ENCODE results near the gene TCP10L. TPM values are rescaled to one million over a fixed set of nuclear protein-coding genes. Genes with fewer than 3 reads are reported as not detected.
"Not testable (repeated sequence)": the region's sequence is repeated elsewhere in the genome, so short reads cannot be mapped to it uniquely, and the experiment has no call there.

Gene TCP10L
- polyA plus RNA-seq, 3 donors: 0.28 to 0.40 TPM; not detected in 1

- H3K27ac ChIP-seq (ENCODE audit: low read depth, low read length): no peak overlapping the region
- 87 to 92% (median 90%) methylated on average over 8 of the region's 8 CpGs for WGBS, 3 donors
Observed at GRCh38 chr21:32534113-32534512, 51.2 kb downstream of the TCP10L start.

GRCh38 chr21:32533611-32534010 is 51.7 kb downstream of the TCP10L start:
- 95% methylated on average over 7 of the region's 7 CpGs for WGBS, 3 donors
- H3K27ac ChIP-seq (ENCODE audit: low read depth, low read length): no peak overlapping the region

- WGBS, 3 donors: 77 to 91% (median 90%) methylated on average over 4 of the region's 4 CpGs
- no peak overlapping the region for H3K27ac ChIP-seq (ENCODE audit: low read depth, low read length)
Observed at GRCh38 chr21:32533053-32533452, 52.3 kb downstream of the TCP10L start.

GRCh38 chr21:32532636-32533035 is 52.7 kb downstream of the TCP10L start:
- H3K27ac ChIP-seq (ENCODE audit: low read depth, low read length): no peak overlapping the region
- 53 to 84% (median 83%) methylated on average over 6 of the region's 6 CpGs for WGBS, 3 donors

GRCh38 chr21:32531561-32531960 is 53.8 kb downstream of the TCP10L start:
- H3K27ac ChIP-seq (ENCODE audit: low read depth, low read length): not testable (repeated sequence)
- WGBS, 3 donors: 66 to 88% (median 78%) methylated on average over 3 of the region's 3 CpGs

GRCh38 chr21:32530809-32531208 is 54.5 kb downstream of the TCP10L start:
- not testable (repeated sequence) for H3K27ac ChIP-seq (ENCODE audit: low read depth, low read length)
- WGBS, 3 donors: 89 to 90% (median 89%) methylated on average over 7 of the region's 7 CpGs

- WGBS, 3 donors: 73 to 89% (median 85%) methylated on average over 4 of the region's 4 CpGs
- H3K27ac ChIP-seq (ENCODE audit: low read depth, low read length): no peak overlapping the region
Observed at GRCh38 chr21:32529679-32530078, 55.6 kb downstream of the TCP10L start.

- H3K27ac ChIP-seq (ENCODE audit: low read depth, low read length): no peak overlapping the region
- WGBS, 3 donors: 61 to 83% (median 82%) methylated on average over 7 of the region's 7 CpGs
Observed at GRCh38 chr21:32525282-32525681, 60.0 kb downstream of the TCP10L start.

- no peak overlapping the region for H3K27ac ChIP-seq (ENCODE audit: low read depth, low read length)
- 56 to 72% (median 58%) methylated on average over 8 of the region's 8 CpGs for WGBS, 3 donors
Observed at GRCh38 chr21:32523988-32524719, 61.2 kb downstream of the TCP10L start.

Other genes with a start within 250 kb of the TCP10L start
- gene URB1, start 192.5 kb downstream of the TCP10L start, polyA plus RNA-seq: 1 to 10 TPM; 3.8 to 9.1 (median 4.0) TPM
- gene EVA1C, start 172.8 kb downstream of the TCP10L start, polyA plus RNA-seq: 10 to 100 TPM in 2 of 3 donors, 1 to 10 TPM in 1; 7.7 to 59.7 (median 46.8) TPM
- 10 to 100 TPM; 20.1 to 31.2 (median 20.9) TPM for gene CFAP298, start 26.9 kb upstream of the TCP10L start, polyA plus RNA-seq
- gene SYNJ1, start 142.5 kb upstream of the TCP10L start, polyA plus RNA-seq: 1 to 10 TPM; 2.1 to 5.2 (median 3.9) TPM
- gene PAXBP1, start 186.2 kb upstream of the TCP10L start, polyA plus RNA-seq: 10 to 100 TPM in 2 of 3 donors, 1 to 10 TPM in 1; 9.3 to 12.7 (median 10.9) TPM